Ammon's horn (tissue), 1 donor: ENCODE results near the gene CENPS.
"Not testable (repeated sequence)": the region's sequence is repeated elsewhere in the genome, so short reads cannot be mapped to it uniquely, and the experiment has no call there.

Source experiments
- DNase-seq: peaks from one replicate; pipeline ENCODE4 v3.0.0-alpha.2; 2016; ENCODE audit warnings: low spot score

The CENPS gene

GRCh38 chr1:10451287-10451686 lies 21.1 kb downstream of the CENPS start:
- DNase-seq = no peak

GRCh38 chr1:10456048-10456447 lies 25.8 kb downstream of the CENPS start:
- no peak for DNase-seq

GRCh38 chr1:10456661-10457060 lies 26.4 kb downstream of the CENPS start:
- no peak for DNase-seq

- not testable (repeated sequence) for DNase-seq
These were observed 27.2 kb downstream of the CENPS start for GRCh38 chr1:10457462-10457861.

GRCh38 chr1:10457875-10458274 lies 27.6 kb downstream of the CENPS start:
- DNase-seq = no peak

GRCh38 chr1:10459184-10459583 lies 29.0 kb downstream of the CENPS start:
- DNase-seq = no peak

GRCh38 chr1:10467078-10467477 lies 36.8 kb downstream of the CENPS start:
- DNase-seq = no peak

GRCh38 chr1:10470043-10470442 lies 39.8 kb downstream of the CENPS start:
- DNase-seq = no peak

GRCh38 chr1:10471411-10472219 lies 41.4 kb downstream of the CENPS start:
- DNase-seq = no peak

- DNase-seq = peak; percentile 98
These were observed 42.2 kb downstream of the CENPS start, which contains the start of gene DFFA for GRCh38 chr1:10472220-10473144. Gene DFFA, minus strand, starts transcription at chr1:10472529. Its CDS starts 71 bp downstream, at chr1:10472458.

- DNase-seq = no peak
These were observed 43.0 kb downstream of the CENPS start for GRCh38 chr1:10473145-10473765.

GRCh38 chr1:10474309-10474612 lies 44.0 kb downstream of the CENPS start:
- not testable (repeated sequence) for DNase-seq

GRCh38 chr1:10474613-10475507 lies 44.6 kb downstream of the CENPS start, which contains the start of gene PEX14:
Gene PEX14, plus strand, starts transcription at chr1:10474950. Its CDS starts 17 bp downstream, at chr1:10474967.
- DNase-seq = peak; percentile 89

GRCh38 chr1:10475510-10475909 lies 45.3 kb downstream of the CENPS start:
- DNase-seq = peak; percentile 24

GRCh38 chr1:10479296-10479695 lies 49.1 kb downstream of the CENPS start:
- DNase-seq = no peak

- DNase-seq = no peak
These were observed 50.4 kb downstream of the CENPS start for GRCh38 chr1:10480614-10481013.

GRCh38 chr1:10484521-10484920 lies 54.3 kb downstream of the CENPS start:
- no peak for DNase-seq

- no peak for DNase-seq
These were observed 59.2 kb downstream of the CENPS start for GRCh38 chr1:10489291-10490055.

GRCh38 chr1:10490286-10490970 lies 60.2 kb downstream of the CENPS start:
- DNase-seq = no peak
